Pancreas (tissue), 10 donors: ENCODE results near the gene NUP93. TPM values are rescaled to one million over a fixed set of nuclear protein-coding genes. Genes with fewer than 3 reads are reported as not detected.

Experiments
- ATAC-seq, 4 donors: fragments of 200-7000 bp; cut with Tn5 transposase; one replicate each; pipeline versions ENCODE4 v1.8.0 to v1.9.1; 2020; ENCODE audit warnings: mild to moderate bottlenecking in 4 of 4, moderate library complexity in 4 of 4
- DNase-seq, 6 donors: peaks; one replicate each; pipeline ENCODE4 v3.0.0-alpha.2; 2020
- FAIRE-seq: peaks from 2 replicates; lab custom pipeline; 2012; peaks lifted over from hg19 to GRCh38; lab: Jason Lieb, UNC
- H3K27ac ChIP-seq, 4 donors: fragments of 200-600 bp; sonication (generic); 1 replicate in 3 of 4; 2 replicates in 1 of 4; pipeline versions ENCODE4 v1.5.0 to v1.8.0; 2020
- H3K27me3 ChIP-seq, 4 donors: fragments of 200-600 bp; one replicate each; pipeline ENCODE4 v1.8.0; 2021
- H3K36me3 ChIP-seq, 3 donors: fragments of 200-600 bp; sonication (generic) in 1 of 3; one replicate each; pipeline versions ENCODE4 v1.5.0 to v1.8.0; 2020 to 2021
- H3K4me1 ChIP-seq, 3 donors: fragments of 200-600 bp; one replicate each; pipeline ENCODE4 v1.8.0; 2021
- H3K4me3 ChIP-seq, 4 donors: fragments of 200-600 bp; sonication (generic) in 2 of 4; one replicate each; pipeline versions ENCODE4 v1.5.0 to v1.8.0; 2020 to 2021
- H3K9me3 ChIP-seq, 4 donors: fragments of 200-600 bp; one replicate each; pipeline ENCODE4 v1.8.0; 2021
- CTCF ChIP-seq, 4 donors: fragments of 200-600 bp; sonication (generic) in 3 of 4; IDR thresholded peaks; one replicate each; pipeline versions ENCODE4 v1.5.0 to v1.8.0; 2021; ENCODE audit warnings: antibody characterized with exemption in 4 of 4
- WGBS, 2 donors: extraction: QIAGEN DNeasy Blood & Tissue Kit; methylation state at CpG; one replicate each; pipeline ENCODE4 v1.1.7; 2013; 5-methylcytosine and 5-hydroxymethylcytosine counted together
- intact Hi-C, 3 donors: fragments of 100-400 bp; cut with DNase I; formaldehyde crosslinking; loops; one replicate each; pipeline versions ENCODE4 v1.11.1 to v1.14.2; 2022
- polyA plus RNA-seq, 2 donors: library from polyadenylated mRNA; stranded (reverse); fragments of 200-250 nt; gene quantifications; one replicate each; pipeline ENCODE4 v1.2.3, GENCODE V29; 2013
- total RNA-seq, 6 donors: library from RNA; stranded (reverse); fragmentation: NEBNext Ultra II Directional in 4 of 6; extraction: Animal tissue kit (Norgen Biotek cat#: 25700) in 4 of 6; gene quantifications; one replicate each; pipeline versions ENCODE4 v1.2.1 to v1.2.4, GENCODE V29; 2021 to 2023
- donor health status: healthy with polysubstance abuse.
- donor health status: DM: no; HTN: no; CAD: no; lungs with moderate emphysema.
- donor health status: DM: no; HTN: no; CAD: no.
- donor health status: control.
- donor health status: control.
- donor health status: Bipolar disorder and iron deficiency.
- donor health status: DM: yes; HTN: yes; CAD: no.
- donor health status: DM: no; HTN: no; CAD: no.
- donor health status: DM: no; HTN: no; CAD: no.
- donor health status: DM: yes; HTN: yes; CAD: no.

NUP93 gene
- total and polyA plus RNA-seq, 8 donors: 13.1 to 31.4 (median 21.2) TPM

- H3K4me1 ChIP-seq: peaks cover 0 to 8% (median 0%) of the 10 kb centered on the region in 3 donors
- no peak for TF ChIP-seq CTCF (IDR thresholded peaks at IDR 0.05)
- no peaks in the 10 kb centered on the region for H3K9me3 ChIP-seq
- H3K36me3 ChIP-seq: no peaks in the 10 kb centered on the region
- no peaks in the 10 kb centered on the region for H3K27me3 ChIP-seq
- ATAC-seq (peak in 1 of 4 donors; percentile 19), FAIRE-seq (no peak), DNase-seq (no peak)
- intact Hi-C loops: loop anchor here in 2 of 3 donors (5.0 kb wide), 2 partner anchors 63 to 83 kb away; partner anchors contain the start of gene HERPUD1 (in 1 of the 2)
- 89% methylated on average over 24 of the region's 24 CpGs for WGBS, 2 donors
- no peak overlapping the region for H3K27ac ChIP-seq
- H3K4me3 ChIP-seq: no peak overlapping the region
These were observed 139.8 kb downstream of the NUP93 start for GRCh38 chr16:56869513-56870275.

GRCh38 chr16:56870276-56870888 lies 140.5 kb downstream of the NUP93 start:
- Histone ChIP-seq H3K4me1 (peaks cover 0 to 8% (median 0%) of the 10 kb centered on the region in 3 donors), H3K4me3 (no peak overlapping the region), H3K27me3 (no peaks in the 10 kb centered on the region), H3K36me3 (no peaks in the 10 kb centered on the region), H3K9me3 (no peaks in the 10 kb centered on the region), H3K27ac (no peak overlapping the region)
- ATAC-seq (no peak), DNase-seq (no peak), FAIRE-seq (no peak)
- intact Hi-C loops: loop anchor here in 1 of 3 donors (5.0 kb wide), 1 partner anchor 62 kb away; the partner anchor contains the start of gene HERPUD1
- 95 to 96% methylated on average over 14 of the region's 14 CpGs for WGBS, 2 donors
- no peak for TF ChIP-seq CTCF (IDR thresholded peaks at IDR 0.05)

- 56 to 57% methylated on average over 7 of the region's 7 CpGs for WGBS, 2 donors
- intact Hi-C loops: loop anchor here in 1 of 3 donors (5.0 kb wide), 1 partner anchor 61 kb away; the partner anchor contains the start of gene HERPUD1
- Histone ChIP-seq H3K36me3 (no peaks in the 10 kb centered on the region), H3K4me3 (no peak overlapping the region), H3K4me1 (peaks cover 0 to 8% (median 0%) of the 10 kb centered on the region in 3 donors), H3K9me3 (no peaks in the 10 kb centered on the region), H3K27me3 (no peaks in the 10 kb centered on the region), H3K27ac (no peak overlapping the region)
- ATAC-seq (peak; percentile 53 to 72 (median 64)), DNase-seq (peak in 3 of 6 donors; percentile 40 to 53 (median 48)), FAIRE-seq (no peak)
- TF ChIP-seq CTCF (IDR thresholded peaks at IDR 0.05): no peak
These were observed 141.3 kb downstream of the NUP93 start for GRCh38 chr16:56871172-56871593.

- peak in 2 of 4 donors; percentile 24 to 40 for ATAC-seq
- no peak for DNase-seq
- H3K27me3 ChIP-seq: no peaks in the 10 kb centered on the region
- intact Hi-C loops: loop anchor here in 1 of 3 donors (5.0 kb wide), 1 partner anchor 59 kb away; the partner anchor contains the start of gene HERPUD1
- H3K4me1 ChIP-seq: no peaks in the 10 kb centered on the region
- H3K9me3 ChIP-seq: no peaks in the 10 kb centered on the region
- WGBS, 2 donors: 93 to 98% methylated on average over 10 of the region's 10 CpGs
- no peak overlapping the region for H3K4me3 ChIP-seq
- H3K27ac ChIP-seq: no peak overlapping the region
- no peaks in the 10 kb centered on the region for H3K36me3 ChIP-seq
- TF ChIP-seq CTCF (IDR thresholded peaks at IDR 0.05): no peak
- FAIRE-seq: no peak
These were observed 143.0 kb downstream of the NUP93 start for GRCh38 chr16:56872863-56873391.
